ENCODE measurements around the gene CNR1. TPM values are rescaled to one million over a fixed set of nuclear protein-coding genes. Genes with fewer than 3 reads are reported as not detected.
"Not testable (repeated sequence)": the region's sequence is repeated elsewhere in the genome, so short reads cannot be mapped to it uniquely, and the experiment has no call there.

Gene CNR1
- total RNA-seq (1 to 10 TPM; 1.7 to 5.2 (median 2.6) TPM), polyA plus RNA-seq (1 to 10 TPM; 2.5 to 5.7 (median 5.1) TPM)
- long read RNA-seq, donor 1: 0 reads
- long read RNA-seq, donor 2: 0 reads

GRCh38 chr6:88165844-88166492, at the start of gene CNR1:
TSS of gene CNR1 (minus strand) at chr6:88166347. CDS start at chr6:88145274, 21,073 bp downstream.
- TF ChIP-seq POLR2A (IDR thresholded peaks at IDR 0.05) (no peak), CTCF (IDR thresholded peaks at IDR 0.05 in 8 of 11, conservative IDR thresholded peaks at IDR 0.05 in 3 of 11) (peak in 1 of 11 experiments; percentile 28), POLR2AphosphoS5 (IDR thresholded peaks at IDR 0.05) (peak; percentile 47 to 67 (median 57))
- Histone ChIP-seq H3K9me3 (no peaks in the 10 kb centered on the region), H3K4me1 (peaks cover 0 to 33% (median 25%) of the 10 kb centered on the region in 6 donors), H3K27ac (peak within 1 kb of the TSS in 7 of 8 donors; percentile 10 to 82 (median 67)), H3K36me3 (no peaks in the 10 kb centered on the region), H3K27me3 (replicated peaks in 1 of 7) (peaks cover 0 to 88% (median 52%) of the 10 kb centered on the region in 7 donors), H3K4me3 (peak within 1 kb of the TSS; percentile 38 to 79 (median 58))
- intact Hi-C loops (cut with DNase I; ENCODE audit: low total_unique reads): loop anchor here (10.0 kb wide), 1 partner anchor 231 kb away; no protein-coding TSS in a partner anchor
- WGBS, 5 donors: 0 to 2% (median 1%) methylated on average over 37 to 78 of the region's 78 CpGs
- peak; percentile 87 for DNase-seq

- WGBS, 5 donors: 75 to 86% (median 78%) methylated on average over 4 of the region's 4 CpGs
- intact Hi-C loops (cut with DNase I; ENCODE audit: low total_unique reads): no loop called here
- no peak overlapping the region for H3K27ac ChIP-seq
- no peak overlapping the region for H3K4me3 ChIP-seq
- DNase-seq: no peak
- no peaks in the 10 kb centered on the region for H3K36me3 ChIP-seq
- no peaks in the 10 kb centered on the region for H3K9me3 ChIP-seq
- TF ChIP-seq POLR2A (IDR thresholded peaks at IDR 0.05): no peak
- no peak for TF ChIP-seq POLR2AphosphoS5 (IDR thresholded peaks at IDR 0.05)
- TF ChIP-seq CTCF (IDR thresholded peaks at IDR 0.05 in 8 of 11, conservative IDR thresholded peaks at IDR 0.05 in 3 of 11): no peak
- no peaks in the 10 kb centered on the region for H3K4me1 ChIP-seq
- H3K27me3 ChIP-seq (replicated peaks in 1 of 7): no peaks in the 10 kb centered on the region
These were observed 45.3 kb upstream of the CNR1 start for GRCh38 chr6:88211446-88211845.

GRCh38 chr6:88209301-88209700, 43.2 kb upstream of the CNR1 start:
- 83 to 94% (median 91%) methylated on average over 1 of the region's 1 CpG for WGBS, 5 donors
- intact Hi-C loops (cut with DNase I; ENCODE audit: low total_unique reads): no loop called here
- Histone ChIP-seq H3K36me3 (no peaks in the 10 kb centered on the region), H3K4me1 (no peaks in the 10 kb centered on the region), H3K4me3 (no peak overlapping the region), H3K27ac (no peak overlapping the region), H3K9me3 (peaks cover 0 to 14% (median 8%) of the 10 kb centered on the region in 8 donors), H3K27me3 (replicated peaks in 1 of 7) (no peaks in the 10 kb centered on the region)
- TF ChIP-seq POLR2A (IDR thresholded peaks at IDR 0.05) (no peak), CTCF (IDR thresholded peaks at IDR 0.05 in 8 of 11, conservative IDR thresholded peaks at IDR 0.05 in 3 of 11) (no peak), POLR2AphosphoS5 (IDR thresholded peaks at IDR 0.05) (no peak)
- DNase-seq: no peak

GRCh38 chr6:88208726-88209125, 42.6 kb upstream of the CNR1 start:
- peaks cover 0 to 20% (median 14%) of the 10 kb centered on the region in 8 donors for H3K9me3 ChIP-seq
- TF ChIP-seq CTCF (IDR thresholded peaks at IDR 0.05 in 8 of 11, conservative IDR thresholded peaks at IDR 0.05 in 3 of 11) (no peak), POLR2A (IDR thresholded peaks at IDR 0.05) (no peak), POLR2AphosphoS5 (IDR thresholded peaks at IDR 0.05) (no peak)
- H3K27me3 ChIP-seq (replicated peaks in 1 of 7): no peaks in the 10 kb centered on the region
- intact Hi-C loops (cut with DNase I; ENCODE audit: low total_unique reads): no loop called here
- no peaks in the 10 kb centered on the region for H3K4me1 ChIP-seq
- WGBS, 5 donors: 68 to 83% (median 73%) methylated on average over 4 of the region's 4 CpGs
- H3K36me3 ChIP-seq: no peaks in the 10 kb centered on the region
- H3K4me3 ChIP-seq: no peak overlapping the region
- H3K27ac ChIP-seq: no peak overlapping the region
- DNase-seq: no peak

- H3K27ac ChIP-seq; intact Hi-C loops (cut with DNase I; ENCODE audit: low total_unique reads); H3K4me3 ChIP-seq; H3K4me1 ChIP-seq; DNase-seq; H3K27me3 ChIP-seq (replicated peaks in 1 of 7); H3K36me3 ChIP-seq: not testable (repeated sequence)
- peaks cover 3 to 47% (median 39%) of the 10 kb centered on the region in 8 donors for H3K9me3 ChIP-seq
These were observed 35.6 kb upstream of the CNR1 start for GRCh38 chr6:88201734-88202133.
